Stimulated activated CD4-positive, alpha-beta T cell treated with anti-CD3 and anti-CD28 coated beads, Interleukin-2, amount 100 ng/mL, for 24 hours (primary cell): Measurements from ENCODE around the gene PAPPA2.

Source experiments
- DNase-seq, 2 donors: peaks; one replicate each; pipeline ENCODE4 v3.0.0-alpha.2; 2020

PAPPA2 gene

GRCh38 chr1:176773038-176773437 lies 310.1 kb downstream of the PAPPA2 start:
- DNase-seq = no peak

- DNase-seq = no peak
These were observed 311.2 kb downstream of the PAPPA2 start for GRCh38 chr1:176774224-176774623.

GRCh38 chr1:176775378-176775777 lies 312.4 kb downstream of the PAPPA2 start:
- DNase-seq = no peak

- DNase-seq = no peak
These were observed 313.0 kb downstream of the PAPPA2 start for GRCh38 chr1:176775996-176776395.

- no peak for DNase-seq
These were observed 315.1 kb downstream of the PAPPA2 start for GRCh38 chr1:176778056-176778455.

GRCh38 chr1:176779992-176780328 lies 317.0 kb downstream of the PAPPA2 start:
- DNase-seq = no peak

GRCh38 chr1:176783309-176783708 lies 320.3 kb downstream of the PAPPA2 start:
- no peak for DNase-seq

GRCh38 chr1:176785056-176785455 lies 322.1 kb downstream of the PAPPA2 start:
- DNase-seq = no peak

- no peak for DNase-seq
These were observed 322.8 kb downstream of the PAPPA2 start for GRCh38 chr1:176785791-176786190.

GRCh38 chr1:176786274-176786673 lies 323.3 kb downstream of the PAPPA2 start:
- DNase-seq = no peak

GRCh38 chr1:176789571-176790090 lies 326.7 kb downstream of the PAPPA2 start:
- DNase-seq = no peak

GRCh38 chr1:176790786-176791185 lies 327.8 kb downstream of the PAPPA2 start:
- DNase-seq = no peak

- no peak for DNase-seq
These were observed 328.9 kb downstream of the PAPPA2 start for GRCh38 chr1:176791906-176792305.

- DNase-seq = no peak
These were observed 332.0 kb downstream of the PAPPA2 start for GRCh38 chr1:176794897-176795508.

- no peak for DNase-seq
These were observed 333.0 kb downstream of the PAPPA2 start for GRCh38 chr1:176795929-176796328.

GRCh38 chr1:176796583-176796982 lies 333.6 kb downstream of the PAPPA2 start:
- DNase-seq = no peak

- no peak for DNase-seq
These were observed 336.4 kb downstream of the PAPPA2 start for GRCh38 chr1:176799327-176799726.

GRCh38 chr1:176800978-176801513 lies 338.1 kb downstream of the PAPPA2 start:
- DNase-seq = no peak

- no peak for DNase-seq
These were observed 338.6 kb downstream of the PAPPA2 start for GRCh38 chr1:176801514-176802020.

GRCh38 chr1:176802316-176802715 lies 339.3 kb downstream of the PAPPA2 start:
- no peak for DNase-seq

GRCh38 chr1:176803042-176803441 lies 340.1 kb downstream of the PAPPA2 start:
- no peak for DNase-seq

GRCh38 chr1:176803596-176803995 lies 340.6 kb downstream of the PAPPA2 start:
- DNase-seq = no peak

GRCh38 chr1:176809292-176809691 lies 346.3 kb downstream of the PAPPA2 start:
- no peak for DNase-seq

- DNase-seq = no peak
These were observed 348.7 kb downstream of the PAPPA2 start for GRCh38 chr1:176811511-176812288.
